ENCODE results near the gene BPIFA2.
"Not testable (repeated sequence)": the region's sequence is repeated elsewhere in the genome, so short reads cannot be mapped to it uniquely, and the experiment has no call there.

Gene BPIFA2

DNA sequence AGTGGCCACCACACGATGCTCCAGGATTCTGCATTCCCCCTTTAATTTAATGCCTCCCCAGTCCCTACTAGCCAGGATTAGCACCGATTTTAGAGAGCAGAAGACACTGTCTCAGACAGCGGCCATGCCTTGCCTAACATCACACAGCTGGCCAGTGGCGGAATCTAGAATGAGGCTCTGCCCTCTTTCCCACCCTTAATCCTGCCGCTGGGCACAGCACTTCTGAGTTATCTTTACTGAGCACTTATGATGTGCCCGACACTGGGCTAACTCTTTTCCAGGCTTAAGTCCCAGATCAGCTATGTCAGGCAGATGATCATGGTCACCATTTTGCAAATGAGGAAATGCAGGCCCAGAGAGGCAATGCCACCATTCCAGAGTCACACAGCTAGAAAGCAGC is 5.6 kb upstream of the BPIFA2 start:
- FAIRE-seq = no peak

DNA sequence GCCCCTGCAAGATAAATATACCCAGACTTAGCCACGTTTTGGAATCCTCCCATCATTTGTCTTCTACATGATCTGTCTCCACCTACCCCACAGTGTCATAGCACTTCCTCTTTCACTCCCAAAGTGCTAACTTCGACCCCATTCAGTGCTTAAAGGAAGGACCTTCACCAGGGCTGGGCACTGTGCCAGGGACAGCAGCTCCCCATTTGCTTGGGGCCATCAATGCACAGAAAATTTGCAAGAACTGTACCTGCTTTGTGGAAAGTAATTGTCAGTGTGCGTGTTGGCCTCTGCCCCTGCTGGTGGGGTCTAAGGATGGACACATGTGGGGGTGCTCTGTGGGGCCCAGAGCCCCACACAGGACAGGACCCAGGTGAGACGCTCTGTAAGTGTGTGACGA is 5.2 kb upstream of the BPIFA2 start:
- no peak for FAIRE-seq

DNA sequence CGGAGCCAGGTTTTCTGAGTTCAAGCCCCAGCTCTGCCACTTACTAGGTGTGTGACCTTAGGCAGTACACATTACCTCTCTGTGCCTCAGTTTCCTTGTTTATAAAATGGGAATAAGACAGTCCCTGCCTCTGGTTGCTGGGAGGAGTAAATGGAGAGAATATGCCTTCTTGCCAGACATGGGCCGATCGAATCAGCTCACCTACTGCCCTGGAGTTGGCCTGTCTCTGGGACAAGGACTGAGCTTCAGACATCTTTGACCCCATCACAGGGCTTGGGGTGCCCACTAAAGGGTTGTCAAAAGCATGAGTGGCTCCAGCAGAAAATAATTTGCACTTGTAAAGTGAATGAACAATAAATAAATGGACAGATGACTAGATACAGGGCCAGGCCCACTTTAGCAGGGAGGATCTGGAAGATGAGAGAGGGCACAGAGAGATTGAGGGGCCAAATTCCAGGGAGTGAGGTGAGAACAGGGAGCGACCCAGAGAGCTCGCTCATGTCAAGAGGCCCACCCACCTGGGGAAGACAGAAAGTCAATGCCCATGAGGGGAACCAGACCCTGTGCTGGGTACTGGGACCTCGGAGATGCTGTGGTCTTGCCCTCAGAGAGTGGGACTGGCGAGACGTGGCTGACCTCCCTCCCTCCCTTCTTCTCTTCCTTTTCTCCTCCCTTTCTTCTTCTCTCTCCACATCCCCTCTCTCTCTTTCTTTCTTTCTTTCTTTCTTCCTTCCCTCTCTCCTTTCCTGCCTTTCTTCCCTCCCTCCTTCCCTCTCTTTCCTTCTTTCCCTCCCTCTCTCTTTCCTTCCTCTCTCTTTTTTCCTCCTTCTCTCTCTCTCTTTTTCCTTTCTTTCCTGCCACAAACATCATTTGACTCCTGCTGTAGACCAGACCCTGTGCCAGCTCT is 3.9 kb upstream of the BPIFA2 start:
- no peak for FAIRE-seq

DNA sequence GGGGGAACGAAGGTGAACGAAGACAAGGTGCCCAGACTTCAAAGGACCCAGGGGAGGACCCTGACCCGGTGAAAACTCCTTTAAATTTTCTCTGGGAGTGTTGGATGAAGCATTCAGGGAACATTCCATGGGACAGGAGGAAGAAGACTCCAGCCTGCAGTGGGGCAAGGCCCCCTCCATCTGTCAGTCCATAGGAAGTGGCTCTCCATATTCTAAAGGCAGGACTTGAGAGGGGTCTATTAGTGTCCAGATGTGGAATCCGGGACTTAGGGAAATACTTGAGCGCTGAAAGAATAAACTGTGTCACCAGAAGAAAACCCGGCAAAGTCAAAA is 3.2 kb upstream of the BPIFA2 start:
- FAIRE-seq = no peak

DNA sequence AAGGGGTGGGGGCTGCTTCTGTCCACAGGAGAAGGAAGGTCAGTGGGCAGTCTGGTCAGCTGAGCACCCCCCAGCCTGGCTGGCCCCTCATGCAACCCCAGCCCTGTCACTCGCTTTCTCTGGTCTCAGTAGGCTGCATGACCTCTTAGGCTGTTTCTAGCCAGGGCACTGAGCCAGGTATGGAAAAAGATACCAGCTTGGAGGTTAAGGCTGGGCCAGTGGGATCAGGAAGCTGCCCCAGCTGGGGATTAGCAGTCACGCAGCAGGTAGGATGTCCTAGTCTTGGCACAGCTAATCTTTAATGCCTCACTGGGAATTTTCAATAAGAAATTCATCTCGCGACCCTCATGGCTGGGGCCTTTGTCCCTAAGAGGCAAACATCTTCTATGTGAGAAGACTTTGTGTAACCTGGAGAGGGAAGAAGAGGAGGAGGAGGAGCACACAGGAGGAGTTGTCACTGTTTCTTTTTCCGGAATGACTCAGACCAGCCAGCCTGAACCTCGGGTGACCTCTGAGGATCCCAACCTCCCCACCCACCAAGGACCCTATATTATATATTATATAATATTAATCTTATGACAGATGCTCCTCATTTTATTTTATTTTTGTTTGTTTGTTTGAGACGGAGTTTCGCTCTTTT is 2.4 kb upstream of the BPIFA2 start:
- FAIRE-seq = no peak

DNA sequence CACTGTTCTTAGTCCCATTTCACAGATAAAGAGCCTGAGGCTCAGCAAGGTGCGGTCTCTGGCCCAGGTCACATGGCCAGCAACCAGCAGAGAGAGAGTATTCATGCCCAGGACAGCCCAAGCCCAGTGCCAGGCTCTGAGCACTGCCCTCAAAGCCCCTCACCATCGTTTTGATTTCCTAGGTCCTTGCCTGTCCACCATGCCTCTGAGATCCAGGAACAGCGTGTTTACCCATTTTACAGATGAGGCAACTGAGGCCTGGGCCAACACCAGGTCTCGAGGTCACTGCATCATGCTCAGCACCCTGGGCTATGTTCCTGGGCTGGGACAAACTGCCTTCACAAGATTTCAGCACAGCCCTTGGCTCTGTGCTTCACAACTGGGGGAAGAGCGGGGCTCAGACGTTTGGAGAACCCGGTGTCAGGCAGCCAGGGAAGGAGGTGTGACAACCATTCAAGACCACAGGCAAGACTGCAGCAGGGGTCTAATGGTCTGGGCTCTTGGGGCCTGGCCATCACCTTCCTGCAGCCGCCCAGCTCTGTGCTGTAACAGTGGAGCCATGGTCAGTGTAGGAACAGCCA is 1.3 kb upstream of the BPIFA2 start:
- FAIRE-seq = no peak

DNA sequence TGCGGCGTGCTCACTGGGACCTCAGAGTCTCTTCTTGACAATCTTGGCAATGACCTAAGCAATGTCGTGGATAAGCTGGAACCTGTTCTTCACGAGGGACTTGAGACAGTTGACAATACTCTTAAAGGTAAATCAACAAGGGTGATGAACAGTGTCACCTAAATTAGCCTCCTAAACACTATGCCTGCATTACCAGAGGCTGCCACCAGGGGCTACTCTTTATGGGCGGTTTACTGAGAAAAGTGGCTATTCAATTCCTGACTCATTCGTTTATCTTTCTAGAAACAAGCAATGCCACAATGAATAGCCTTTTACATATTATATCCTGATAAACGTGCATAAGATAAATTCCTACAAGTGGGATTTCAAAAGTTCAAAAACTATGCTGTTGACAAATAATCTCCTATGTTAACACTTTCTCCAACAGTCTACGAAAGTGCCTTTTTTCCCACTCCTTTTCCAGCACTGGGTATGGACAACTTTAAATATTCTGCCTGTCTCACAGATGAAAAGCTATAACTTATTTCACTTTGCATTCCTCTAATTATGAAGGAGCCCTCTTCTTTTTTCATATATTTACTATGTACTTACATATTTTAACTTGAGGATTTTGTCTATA is 1.3 kb downstream of the BPIFA2 start:
- no peak for FAIRE-seq

DNA sequence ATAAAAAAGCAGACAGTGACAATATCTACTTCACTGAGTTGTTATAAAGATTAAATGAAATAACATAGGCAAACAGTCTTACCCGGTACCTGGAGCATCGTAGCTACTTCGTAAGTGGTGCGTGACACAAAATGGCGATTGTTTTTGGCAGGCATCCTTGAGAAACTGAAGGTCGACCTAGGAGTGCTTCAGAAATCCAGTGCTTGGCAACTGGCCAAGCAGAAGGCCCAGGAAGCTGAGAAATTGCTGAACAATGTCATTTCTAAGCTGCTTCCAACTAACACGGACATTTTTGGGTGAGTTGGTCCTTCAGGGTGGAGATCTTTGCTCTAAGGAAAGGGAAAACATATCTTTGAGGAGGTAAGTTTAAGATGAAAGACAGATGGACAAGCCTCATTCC is 4.8 kb downstream of the BPIFA2 start:
- FAIRE-seq = no peak

DNA sequence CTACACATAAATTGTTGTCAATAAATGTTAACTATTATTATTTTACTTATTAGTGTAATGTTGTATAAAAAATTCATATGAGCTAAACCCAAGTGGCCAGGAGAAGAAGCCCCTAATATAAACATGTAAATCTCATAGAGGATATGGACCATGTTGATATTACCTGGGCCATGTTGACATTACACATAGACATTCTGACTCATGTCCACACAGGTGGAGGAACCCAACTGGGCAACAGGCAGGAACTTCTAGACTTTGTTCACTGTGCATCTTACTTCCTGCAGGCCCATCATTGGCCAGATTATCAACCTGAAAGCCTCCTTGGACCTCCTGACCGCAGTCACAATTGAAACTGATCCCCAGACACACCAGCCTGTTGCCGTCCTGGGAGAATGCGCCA is 7.2 kb downstream of the BPIFA2 start:
- FAIRE-seq = no peak

DNA sequence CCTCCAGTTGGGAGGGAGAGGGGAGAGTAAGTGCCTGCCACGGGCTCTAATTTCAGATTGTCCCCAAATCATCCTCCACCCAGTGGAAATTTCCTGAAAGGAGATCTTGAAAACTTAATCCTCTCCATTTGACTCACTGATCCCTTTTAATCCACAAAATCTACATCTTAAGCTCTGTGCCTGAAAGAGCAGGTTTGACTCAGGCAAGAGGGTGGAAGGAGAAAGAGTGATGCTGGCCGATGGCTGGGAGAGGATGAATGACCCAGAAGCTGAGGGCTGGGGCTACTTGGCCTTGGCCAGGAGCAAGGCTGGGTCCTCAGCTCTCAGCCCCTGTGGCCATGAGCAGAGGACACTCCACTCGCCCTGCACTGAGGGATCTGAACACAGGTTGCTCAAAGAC is 8.1 kb downstream of the BPIFA2 start:
- no peak for FAIRE-seq

DNA sequence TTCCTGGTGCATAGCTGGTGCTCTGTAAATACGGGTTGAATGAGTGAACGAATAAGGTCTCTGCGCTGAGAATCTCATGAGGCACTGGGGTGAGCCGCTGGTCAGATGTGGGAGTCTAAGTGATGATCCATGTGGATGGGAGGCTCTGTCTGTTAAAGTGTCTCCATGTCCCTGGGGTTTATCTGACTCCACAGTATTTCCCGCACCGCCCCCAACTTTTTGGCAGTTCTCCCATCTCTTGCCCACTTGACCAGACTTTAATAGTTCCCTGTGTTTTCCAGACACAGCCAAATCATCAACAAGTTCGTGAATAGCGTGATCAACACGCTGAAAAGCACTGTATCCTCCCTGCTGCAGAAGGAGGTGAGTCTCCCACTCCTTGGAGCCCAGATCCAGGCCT is 9.9 kb downstream of the BPIFA2 start:
- no peak for FAIRE-seq

DNA sequence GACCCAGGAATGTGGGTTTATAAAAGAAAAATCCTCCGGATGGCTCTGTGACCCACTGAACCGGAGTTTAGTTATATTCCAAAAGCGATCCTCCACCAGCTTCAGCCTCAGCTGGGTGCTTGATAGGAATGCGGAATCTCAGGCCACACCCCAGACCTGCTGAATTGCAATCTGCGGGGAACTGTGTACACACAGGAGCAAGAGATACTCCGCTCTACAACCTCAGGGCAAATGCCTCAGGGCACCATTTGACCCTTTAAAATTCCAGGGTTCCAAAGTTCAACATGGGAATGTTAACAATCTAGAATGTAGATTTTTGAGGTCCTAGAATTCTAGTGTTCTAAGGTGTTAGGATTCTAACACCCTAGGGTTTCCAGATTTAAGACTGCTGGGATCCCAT is 10.8 kb downstream of the BPIFA2 start:
- FAIRE-seq = no peak

DNA sequence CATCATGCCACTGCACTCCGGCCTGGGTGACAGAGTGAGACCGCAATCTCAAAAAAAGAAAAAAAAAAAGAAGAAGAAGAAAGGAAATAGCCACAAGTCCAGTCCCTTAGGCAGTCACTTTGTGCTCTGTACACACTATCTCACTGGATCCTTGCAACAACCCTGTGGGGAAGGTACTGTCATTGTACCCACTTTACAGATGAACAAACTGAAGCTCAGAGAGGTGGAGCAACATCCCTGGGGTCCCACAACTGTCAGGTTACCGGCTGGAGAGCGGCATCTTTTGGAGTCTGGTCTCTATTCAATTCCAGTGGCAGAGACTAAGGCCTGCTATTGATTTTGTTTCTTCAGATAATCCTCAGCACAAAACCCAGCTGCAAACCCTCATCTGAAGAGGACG is 12.2 kb downstream of the BPIFA2 start:
- FAIRE-seq = no peak

DNA sequence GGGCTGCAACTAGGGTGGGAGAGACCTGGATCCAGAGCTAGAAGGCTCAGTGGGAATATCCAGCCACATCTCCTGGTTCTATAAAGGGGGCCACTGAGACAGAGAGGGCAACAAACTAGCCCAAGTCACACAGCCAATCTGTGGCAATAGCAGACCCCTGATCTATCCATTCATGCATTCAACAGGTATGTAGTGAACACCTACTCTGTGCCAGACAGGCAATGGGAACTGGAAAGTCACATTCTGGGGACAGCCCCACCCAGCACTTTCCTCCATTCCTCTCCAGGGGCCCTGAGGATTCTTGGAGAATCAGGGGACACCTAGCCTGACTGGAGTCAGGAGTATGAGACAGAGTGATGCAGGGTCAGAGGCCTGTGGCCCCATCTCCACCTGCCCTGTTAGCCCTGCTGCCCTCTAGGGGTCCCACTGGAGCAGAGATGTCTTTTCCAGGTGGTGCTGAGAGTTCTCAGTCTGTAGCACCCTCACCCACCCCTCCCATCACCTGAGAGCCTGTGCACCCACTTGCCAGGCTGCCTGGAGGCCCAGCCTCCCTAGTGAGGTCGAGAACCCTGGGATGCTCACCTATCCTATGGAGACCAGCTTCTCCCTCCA is 13.6 kb downstream of the BPIFA2 start:
- no peak for FAIRE-seq

DNA sequence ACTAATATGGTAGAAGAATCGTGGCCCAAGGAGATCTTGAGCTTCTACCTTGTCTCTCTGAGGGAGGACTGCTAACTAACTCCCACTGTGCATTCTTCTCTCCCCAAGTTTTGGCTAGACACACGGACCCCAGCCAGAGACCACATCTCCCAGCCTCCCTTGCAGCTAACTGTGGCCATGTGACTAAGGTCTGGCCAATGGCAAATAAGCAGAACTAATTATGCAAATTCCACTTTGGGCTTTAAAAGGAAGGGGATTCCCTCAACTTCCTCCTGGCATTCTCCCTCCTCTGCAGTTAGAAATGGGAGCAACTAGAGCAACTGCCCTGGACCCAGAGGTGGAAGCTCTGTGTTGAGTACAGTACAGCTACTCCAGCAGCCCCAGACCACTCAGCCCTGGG is 15.4 kb downstream of the BPIFA2 start:
- no peak for FAIRE-seq

DNA sequence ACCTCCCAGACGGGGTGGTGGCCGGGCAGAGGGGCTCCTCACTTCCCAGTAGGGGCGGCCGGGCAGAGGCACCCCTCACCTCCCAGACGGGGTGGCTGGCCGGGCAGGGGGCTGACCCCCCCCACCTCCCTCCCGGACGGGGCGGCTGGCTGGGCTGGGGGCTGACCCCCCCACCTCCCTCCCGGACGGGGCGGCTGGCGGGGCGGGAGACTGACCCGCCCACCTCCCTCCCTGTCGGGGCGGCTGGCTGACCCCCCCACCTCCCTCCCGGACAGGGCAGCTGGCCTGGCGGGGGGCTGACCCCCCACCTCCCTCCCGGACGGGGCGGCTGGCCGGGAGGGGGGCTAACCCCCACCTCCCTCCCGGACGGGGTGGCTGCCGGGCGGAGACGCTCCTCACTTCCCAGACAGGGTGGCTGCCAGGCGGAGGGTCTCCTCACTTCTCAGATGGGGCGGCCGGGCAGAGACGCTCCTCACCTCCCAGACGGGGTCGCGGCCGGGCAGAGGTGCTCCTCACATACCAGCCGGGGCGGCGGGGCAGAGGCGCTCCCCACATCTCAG is 17.2 kb downstream of the BPIFA2 start:
- not testable (repeated sequence) for FAIRE-seq

DNA sequence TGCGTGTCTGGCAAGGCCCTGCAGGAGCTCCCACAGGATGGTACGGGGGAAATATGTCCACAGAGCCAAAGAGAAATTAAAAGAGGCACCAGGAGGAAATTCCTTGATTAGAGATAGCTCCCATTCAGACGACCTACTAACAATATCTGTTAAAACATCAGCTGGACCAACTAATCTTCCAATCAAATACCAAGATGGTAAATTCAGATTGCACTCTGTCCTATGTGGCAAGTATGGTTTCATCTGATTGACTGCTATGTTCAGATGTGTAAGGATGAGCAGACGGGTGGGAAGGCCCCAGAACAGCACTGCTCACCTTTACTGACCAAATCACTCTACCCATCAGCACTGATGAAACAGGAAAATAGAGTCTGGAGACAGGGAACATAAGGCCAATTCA is 19.5 kb downstream of the BPIFA2 start:
- no peak for FAIRE-seq

DNA sequence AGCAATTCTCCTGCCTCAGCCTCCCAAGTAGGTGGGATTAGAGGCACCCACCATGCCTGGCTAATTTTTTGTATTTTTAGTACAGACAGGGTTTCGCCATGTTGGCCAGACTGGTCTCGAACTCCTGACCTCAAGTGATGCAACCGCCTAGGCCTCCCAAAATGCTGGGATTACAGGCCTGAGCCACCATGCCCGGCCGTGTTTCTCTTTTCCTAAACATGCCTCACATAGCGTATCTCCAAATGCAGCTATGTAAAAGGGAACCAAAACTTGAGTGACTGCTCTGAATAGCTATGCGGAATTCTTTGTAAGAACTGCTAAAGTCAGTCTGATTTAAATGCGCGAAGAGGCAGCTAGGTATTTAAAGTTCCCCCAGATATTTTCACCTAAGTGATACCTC is 20.5 kb downstream of the BPIFA2 start:
- FAIRE-seq = no peak

DNA sequence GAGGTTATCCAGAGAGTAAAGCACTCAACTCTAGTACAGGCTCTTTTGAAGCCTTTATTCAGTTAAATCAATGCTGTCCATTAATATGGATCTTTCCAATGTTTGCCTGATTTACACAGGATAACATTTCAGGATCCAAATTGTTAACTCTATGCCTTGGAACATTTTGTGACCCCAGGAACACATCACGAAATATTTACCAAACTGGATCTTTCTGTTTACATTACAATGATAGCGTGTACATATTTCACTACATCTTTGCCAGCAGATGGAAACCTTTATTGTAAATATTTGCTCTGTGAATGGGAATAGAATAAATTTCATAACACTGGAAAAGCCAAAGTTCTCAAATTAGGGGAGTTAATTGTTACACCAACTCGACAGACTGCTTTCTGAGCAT is 23.5 kb downstream of the BPIFA2 start:
- no peak for FAIRE-seq

DNA sequence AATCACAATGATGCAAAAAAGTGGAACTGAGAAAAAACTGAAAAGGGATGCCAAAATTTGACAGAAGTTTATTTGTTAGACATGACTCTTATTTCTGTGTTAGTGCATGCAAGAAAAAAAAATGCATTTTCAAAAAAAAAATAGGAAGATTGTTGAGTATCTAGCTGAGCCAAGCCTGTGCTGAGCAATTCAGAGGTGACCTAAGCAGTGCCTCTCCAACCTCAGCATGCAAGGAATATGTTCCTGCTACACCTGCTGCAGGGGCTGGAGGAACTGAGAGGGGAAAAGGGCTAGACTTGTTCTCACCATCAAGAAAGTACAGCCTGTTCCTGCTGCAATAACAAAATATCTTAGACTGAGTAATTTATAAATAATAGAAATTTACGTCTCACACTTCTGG is 24.0 kb downstream of the BPIFA2 start:
- FAIRE-seq = no peak

DNA sequence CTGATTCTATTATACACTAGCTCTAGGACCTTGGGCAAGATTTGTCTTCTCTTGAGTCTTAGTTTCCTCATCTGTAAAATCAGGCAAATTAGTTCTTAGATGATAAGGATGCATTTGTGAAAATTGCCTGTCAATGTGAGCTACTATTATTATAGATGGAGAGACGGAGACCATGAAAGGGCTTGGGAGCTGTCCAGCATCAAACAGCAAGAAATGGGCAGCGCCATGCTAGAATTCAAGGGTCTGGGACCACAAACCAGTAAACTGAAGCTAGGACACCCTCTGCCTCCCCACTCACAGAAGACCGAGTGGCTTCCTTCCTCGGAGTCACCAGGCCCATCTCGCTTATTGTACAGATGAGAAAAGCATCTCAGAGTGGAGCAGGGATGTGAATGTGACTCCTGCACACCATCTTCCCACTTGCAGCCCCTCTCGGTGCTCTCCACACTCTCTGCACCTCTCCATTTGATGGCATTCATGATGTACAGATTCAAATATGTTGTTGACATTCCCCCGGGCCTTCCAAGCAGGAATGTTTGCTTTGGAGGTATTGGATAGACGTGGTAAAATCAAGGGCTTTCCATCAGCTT is 25.0 kb downstream of the BPIFA2 start:
- no peak for FAIRE-seq

DNA sequence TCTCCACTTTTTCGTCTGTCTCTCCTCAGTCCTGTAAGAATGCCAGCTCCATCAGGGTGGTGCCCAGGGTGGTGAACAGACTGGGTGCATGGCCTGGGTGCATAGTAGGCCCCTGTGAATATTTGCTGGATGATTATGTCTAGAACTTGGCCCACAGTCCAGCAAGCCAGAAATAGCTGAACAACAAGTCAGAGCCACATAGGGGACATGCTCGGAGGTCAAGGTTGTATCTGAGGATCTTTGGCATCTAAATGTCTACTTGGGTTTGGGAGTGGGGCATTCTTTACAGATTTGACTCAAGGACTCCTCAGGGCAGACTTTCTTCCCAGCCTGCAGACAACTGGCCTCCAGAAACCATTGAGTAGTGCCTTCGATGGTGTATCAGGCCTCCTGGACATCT is 31.1 kb downstream of the BPIFA2 start:
- no peak for FAIRE-seq

DNA sequence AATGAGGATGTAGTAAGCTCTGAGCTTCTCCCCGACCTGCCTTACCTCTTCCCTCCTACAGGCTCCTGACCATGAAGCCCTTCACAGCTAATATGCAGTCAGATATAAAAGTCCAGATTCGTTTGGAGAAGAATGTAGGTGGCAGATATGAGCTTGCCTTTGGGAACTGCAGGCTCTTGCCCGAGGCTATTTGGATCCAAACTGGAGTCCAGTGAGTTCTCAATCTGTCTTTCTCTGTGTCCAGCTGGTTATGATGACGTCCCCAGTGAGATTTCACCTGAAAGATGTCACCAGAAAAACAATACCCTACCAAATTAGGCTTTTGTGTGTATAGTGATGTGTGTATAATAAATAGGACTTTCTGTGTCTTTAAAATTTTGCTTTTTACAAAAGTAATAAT is 34.5 kb downstream of the BPIFA2 start:
- FAIRE-seq = no peak
